GM23338 (cell line): ENCODE measurements around the gene HIVEP3. TPM values are rescaled to one million over a fixed set of nuclear protein-coding genes. Genes with fewer than 3 reads are reported as not detected.

Source experiments
- ATAC-seq: fragments of 200-7000 bp; cut with Tn5 transposase; 3 replicates; pipeline ENCODE4 v1.9.1; 2020
- DNase-seq: peaks from one replicate; pipeline ENCODE4 v3.0.0-alpha.2; 2015; ENCODE audit warnings: low spot score
- H2AFZ ChIP-seq: fragments of 200-600 bp; sonication (generic); 2 replicates; pipeline ENCODE4 v1.8.0; 2016; ENCODE audit warnings: antibody characterized with exemption, mild to moderate bottlenecking, moderate library complexity
- H3F3A ChIP-seq: fragments of 200-600 bp; sonication (generic); replicated peaks from 2 replicates; pipeline ENCODE4 v1.8.0; 2017; ENCODE audit warnings: antibody characterized with exemption, mixed run types, low read depth
- H3K27ac ChIP-seq: fragments of 200-600 bp; sonication (generic); 2 replicates; pipeline ENCODE4 v1.6.1; 2016; ENCODE audit warnings: low read depth
- H3K27me3 ChIP-seq: fragments of 200-600 bp; sonication (generic); 2 replicates; pipeline ENCODE4 v1.8.0; 2016; ENCODE audit warnings: mild to moderate bottlenecking, mixed run types, moderate library complexity; ENCODE audit not compliant: insufficient read depth
- H3K36me3 ChIP-seq: fragments of 200-600 bp; sonication (generic); 2 replicates; pipeline ENCODE4 v1.8.0; 2016; ENCODE audit warnings: mild to moderate bottlenecking; ENCODE audit not compliant: insufficient read depth
- H3K4me1 ChIP-seq: fragments of 200-600 bp; sonication (generic); 2 replicates; pipeline ENCODE4 v1.8.0; 2016; ENCODE audit warnings: mild to moderate bottlenecking, moderate library complexity; ENCODE audit not compliant: insufficient read depth
- H3K4me2 ChIP-seq: fragments of 200-600 bp; sonication (generic); 2 replicates; pipeline ENCODE4 v1.7.1; 2017; ENCODE audit warnings: mixed run types
- H3K4me3 ChIP-seq: fragments of 200-600 bp; sonication (generic); 2 replicates; pipeline ENCODE4 v1.6.1; 2016; ENCODE audit warnings: mixed run types
- H3K79me2 ChIP-seq: fragments of 200-600 bp; sonication (generic); replicated peaks from 2 replicates; pipeline ENCODE4 v1.8.0; 2017; ENCODE audit warnings: mild to moderate bottlenecking; ENCODE audit not compliant: insufficient read depth
- H3K9me2 ChIP-seq: fragments of 200-600 bp; sonication (generic); 2 replicates; pipeline ENCODE4 v1.8.0; 2017; ENCODE audit not compliant: insufficient read depth
- H4K20me1 ChIP-seq: fragments of 200-600 bp; sonication (generic); replicated peaks from 2 replicates; pipeline ENCODE4 v1.8.0; 2017; ENCODE audit warnings: mild to moderate bottlenecking; ENCODE audit not compliant: insufficient read depth
- H3K27ac Mint-ChIP-seq: 2 replicates; pipeline ENCODE4 v1.8.0; 2020; ENCODE audit warnings: inconsistent platforms, mild to moderate bottlenecking, moderate library complexity, mixed read lengths
- H3K27me3 Mint-ChIP-seq: 3 replicates; pipeline ENCODE4 v1.8.0; 2022; ENCODE audit warnings: low read depth, mild to moderate bottlenecking, moderate library complexity, mixed read lengths, inconsistent platforms; ENCODE audit not compliant: insufficient read depth, poor library complexity
- H3K36me3 Mint-ChIP-seq: 3 replicates; pipeline ENCODE4 v1.8.0; 2021; ENCODE audit warnings: low read depth, mild to moderate bottlenecking, inconsistent platforms, moderate library complexity, mixed read lengths
- H3K4me1 Mint-ChIP-seq: 3 replicates; pipeline ENCODE4 v1.8.0; 2020; ENCODE audit warnings: mild to moderate bottlenecking, inconsistent platforms, mixed read lengths
- H3K4me3 Mint-ChIP-seq: 3 replicates; pipeline ENCODE4 v1.8.0; 2021; ENCODE audit warnings: moderate library complexity, mild to moderate bottlenecking, inconsistent platforms, mixed read lengths
- H3K9me3 Mint-ChIP-seq: 3 replicates; pipeline ENCODE4 v1.8.0; 2020; ENCODE audit warnings: moderate library complexity, mild to moderate bottlenecking, inconsistent platforms, mixed read lengths
- CREB1 ChIP-seq: fragments of 250-450 bp; sonication (Bioruptor Pico); IDR thresholded peaks from 2 replicates; pipeline ENCODE4 v1.5.0; 2020; ENCODE audit warnings: low read depth, mild to moderate bottlenecking, moderate library complexity
- ETS1 ChIP-seq: IDR thresholded peaks from 2 replicates; pipeline ENCODE4 v1.6.1; 2016; ENCODE audit warnings: antibody characterized with exemption
- EZH2 ChIP-seq: fragments of 200-600 bp; sonication (generic); IDR thresholded peaks from one replicate; pipeline ENCODE4 v1.8.0; 2017; ENCODE audit warnings: antibody characterized with exemption, mild to moderate bottlenecking, low read depth; ENCODE audit not compliant: unreplicated experiment
- EZH2phosphoT487 ChIP-seq: fragments of 200-600 bp; sonication (generic); IDR thresholded peaks from one replicate; pipeline ENCODE4 v1.8.1; 2018; ENCODE audit warnings: antibody characterized with exemption; ENCODE audit not compliant: unreplicated experiment
- JUNB ChIP-seq: IDR thresholded peaks from one replicate; pipeline ENCODE4 v1.6.1; 2016; ENCODE audit warnings: antibody characterized with exemption; ENCODE audit not compliant: unreplicated experiment
- NANOG ChIP-seq: IDR thresholded peaks from 2 replicates; pipeline ENCODE4 v1.6.1; 2016; ENCODE audit warnings: antibody characterized with exemption, borderline replicate concordance
- POLR2AphosphoS5 ChIP-seq: IDR thresholded peaks from 2 replicates; pipeline ENCODE4 v1.6.1; 2016; ENCODE audit warnings: antibody characterized with exemption, low read depth
- ZNF331 ChIP-seq: fragments of 250-450 bp; sonication (Bioruptor Pico); IDR thresholded peaks from 2 replicates; pipeline ENCODE4 v1.5.0; 2020; ENCODE audit warnings: low read depth, mild to moderate bottlenecking, moderate library complexity
- polyA plus RNA-seq: library from polyadenylated mRNA; unstranded; fragments of >200 nt; fragmentation: Nextera tagmentation; extraction: Ambion mirVana; gene quantifications from 2 replicates; pipeline ENCODE4 v1.2.1, GENCODE V29; 2016
- total RNA-seq: library from RNA; depleted of rRNA; stranded (reverse); fragments of >200 nt; shearing (Covaris generic); gene quantifications from 2 replicates; pipeline ENCODE4 v1.2.3, GENCODE V29; 2014
- TF ChIP-seq, protein P1 (sequence below), 2 experiments: fragments of 200-600 bp in 1 of 2; sonication (generic) in 1 of 2; conservative IDR thresholded peaks; 2 replicates each; pipeline versions ENCODE4 v1.5.1 to v1.6.1; 2016 to 2017; ENCODE audit warnings: antibody characterized with exemption in 2 of 2, low read depth in 2 of 2, mild to moderate bottlenecking in 2 of 2, moderate library complexity in 1 of 2
- TF ChIP-seq, protein P2 (sequence below): IDR thresholded peaks from one replicate; pipeline ENCODE4 v1.6.1; 2018; ENCODE audit warnings: antibody characterized with exemption; ENCODE audit not compliant: unreplicated experiment

The HIVEP3 gene
- total and polyA plus RNA-seq, 2 experiments from 2014 or later, result 0.14 to 0.24 TPM

DNA sequence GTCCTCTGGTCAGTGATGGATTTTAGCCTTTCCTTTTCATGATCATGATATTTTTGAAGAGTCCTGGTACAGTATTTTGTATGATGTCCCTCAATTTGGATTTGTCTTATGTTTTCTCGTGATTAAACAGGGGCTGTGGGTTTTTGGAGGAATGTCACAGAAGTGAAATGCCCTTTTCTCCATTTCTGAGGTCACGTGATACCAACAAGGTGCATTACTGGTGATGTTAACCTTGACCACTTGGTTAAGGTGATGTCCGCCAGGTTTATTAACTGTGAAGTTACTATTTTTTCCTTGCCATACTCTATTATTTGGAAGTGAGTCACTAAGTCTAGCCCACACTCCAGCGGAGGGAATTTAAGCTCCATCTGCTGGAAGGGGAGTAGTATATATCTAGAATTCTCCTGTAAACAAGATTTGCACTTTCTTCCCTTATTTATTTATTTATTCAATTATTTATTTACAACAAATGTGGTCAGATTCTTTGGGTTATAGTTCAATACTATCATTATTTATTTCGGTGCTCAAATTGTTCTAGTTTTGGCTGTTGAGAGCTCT, 123.4 kb downstream of the HIVEP3 start:
- Mint-ChIP-seq H3K36me3 (no peaks in the 10 kb centered on the region), H3K9me3 (no peaks in the 10 kb centered on the region), H3K4me1 (peaks cover 2% of the 10 kb centered on the region; the same call in 2 of the 3 replicates), H3K27ac (no peak overlapping the region), H3K4me3 (no peak overlapping the region), H3K27me3 (peaks cover 7% of the 10 kb centered on the region)
- Histone ChIP-seq H3K4me2 (no peak overlapping the region), H3K27me3 (no peaks in the 10 kb centered on the region), H3K27ac (no peak overlapping the region), H3K4me1 (no peaks in the 10 kb centered on the region), H3K79me2 (no peaks in the 10 kb centered on the region), H3F3A (no peaks in the 10 kb centered on the region), H3K9me2 (no peaks in the 10 kb centered on the region), H4K20me1 (no peaks in the 10 kb centered on the region), H3K36me3 (no peaks in the 10 kb centered on the region), H3K4me3 (no peak overlapping the region), H2AFZ (no peak overlapping the region)
- ATAC-seq (no peak), DNase-seq (no peak)
- no peak for TF ChIP-seq POLR2AphosphoS5
- TF ChIP-seq, protein P1, sequence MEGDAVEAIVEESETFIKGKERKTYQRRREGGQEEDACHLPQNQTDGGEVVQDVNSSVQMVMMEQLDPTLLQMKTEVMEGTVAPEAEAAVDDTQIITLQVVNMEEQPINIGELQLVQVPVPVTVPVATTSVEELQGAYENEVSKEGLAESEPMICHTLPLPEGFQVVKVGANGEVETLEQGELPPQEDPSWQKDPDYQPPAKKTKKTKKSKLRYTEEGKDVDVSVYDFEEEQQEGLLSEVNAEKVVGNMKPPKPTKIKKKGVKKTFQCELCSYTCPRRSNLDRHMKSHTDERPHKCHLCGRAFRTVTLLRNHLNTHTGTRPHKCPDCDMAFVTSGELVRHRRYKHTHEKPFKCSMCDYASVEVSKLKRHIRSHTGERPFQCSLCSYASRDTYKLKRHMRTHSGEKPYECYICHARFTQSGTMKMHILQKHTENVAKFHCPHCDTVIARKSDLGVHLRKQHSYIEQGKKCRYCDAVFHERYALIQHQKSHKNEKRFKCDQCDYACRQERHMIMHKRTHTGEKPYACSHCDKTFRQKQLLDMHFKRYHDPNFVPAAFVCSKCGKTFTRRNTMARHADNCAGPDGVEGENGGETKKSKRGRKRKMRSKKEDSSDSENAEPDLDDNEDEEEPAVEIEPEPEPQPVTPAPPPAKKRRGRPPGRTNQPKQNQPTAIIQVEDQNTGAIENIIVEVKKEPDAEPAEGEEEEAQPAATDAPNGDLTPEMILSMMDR (conservative IDR thresholded peaks at IDR 0.05; ENCODE audit: low read depth in 2 of 2), result peak in 1 of 2 experiments; percentile 42; a peak in 2 of 4 replicates
- TF ChIP-seq EZH2phosphoT487, result no peak

- H3K9me3 Mint-ChIP-seq, result no peaks in the 10 kb centered on the region
Measured at GRCh38 chr1:41794031-41794430, 124.7 kb downstream of the HIVEP3 start.

DNA sequence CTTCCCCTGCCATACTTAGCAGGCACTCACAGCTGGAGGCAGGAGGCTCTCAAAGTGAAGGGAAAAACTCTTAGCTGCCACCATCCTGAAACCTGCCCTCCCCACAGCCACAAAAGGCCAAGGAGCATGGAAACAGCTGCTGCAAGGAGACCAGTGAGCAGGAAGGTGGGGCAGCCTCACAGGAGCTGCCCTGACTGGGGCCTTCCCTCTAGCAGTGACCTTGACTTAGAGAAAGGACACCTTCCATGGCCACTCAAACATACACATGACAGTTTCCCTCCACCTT, 126.3 kb downstream of the HIVEP3 start:
- Histone ChIP-seq H3K27ac (no peak overlapping the region), H3K4me2 (no peak overlapping the region), H3K27me3 (no peaks in the 10 kb centered on the region), H3K9me2 (no peaks in the 10 kb centered on the region), H3K4me1 (no peaks in the 10 kb centered on the region), H3K79me2 (no peaks in the 10 kb centered on the region), H4K20me1 (no peaks in the 10 kb centered on the region), H3K4me3 (no peak overlapping the region), H2AFZ (no peak overlapping the region), H3K36me3 (no peaks in the 10 kb centered on the region), H3F3A (no peaks in the 10 kb centered on the region)
- ATAC-seq (no peak), DNase-seq (no peak)
- Mint-ChIP-seq H3K27ac (no peak overlapping the region), H3K27me3 (peaks cover 7% of the 10 kb centered on the region), H3K36me3 (no peaks in the 10 kb centered on the region), H3K4me3 (no peak overlapping the region), H3K4me1 (no peaks in the 10 kb centered on the region), H3K9me3 (no peaks in the 10 kb centered on the region)
- TF ChIP-seq ZNF331 (no peak), JUNB (no peak), ETS1 (no peak), EZH2 (no peak), CREB1 (no peak), NANOG (no peak)
- TF ChIP-seq, protein P2, sequence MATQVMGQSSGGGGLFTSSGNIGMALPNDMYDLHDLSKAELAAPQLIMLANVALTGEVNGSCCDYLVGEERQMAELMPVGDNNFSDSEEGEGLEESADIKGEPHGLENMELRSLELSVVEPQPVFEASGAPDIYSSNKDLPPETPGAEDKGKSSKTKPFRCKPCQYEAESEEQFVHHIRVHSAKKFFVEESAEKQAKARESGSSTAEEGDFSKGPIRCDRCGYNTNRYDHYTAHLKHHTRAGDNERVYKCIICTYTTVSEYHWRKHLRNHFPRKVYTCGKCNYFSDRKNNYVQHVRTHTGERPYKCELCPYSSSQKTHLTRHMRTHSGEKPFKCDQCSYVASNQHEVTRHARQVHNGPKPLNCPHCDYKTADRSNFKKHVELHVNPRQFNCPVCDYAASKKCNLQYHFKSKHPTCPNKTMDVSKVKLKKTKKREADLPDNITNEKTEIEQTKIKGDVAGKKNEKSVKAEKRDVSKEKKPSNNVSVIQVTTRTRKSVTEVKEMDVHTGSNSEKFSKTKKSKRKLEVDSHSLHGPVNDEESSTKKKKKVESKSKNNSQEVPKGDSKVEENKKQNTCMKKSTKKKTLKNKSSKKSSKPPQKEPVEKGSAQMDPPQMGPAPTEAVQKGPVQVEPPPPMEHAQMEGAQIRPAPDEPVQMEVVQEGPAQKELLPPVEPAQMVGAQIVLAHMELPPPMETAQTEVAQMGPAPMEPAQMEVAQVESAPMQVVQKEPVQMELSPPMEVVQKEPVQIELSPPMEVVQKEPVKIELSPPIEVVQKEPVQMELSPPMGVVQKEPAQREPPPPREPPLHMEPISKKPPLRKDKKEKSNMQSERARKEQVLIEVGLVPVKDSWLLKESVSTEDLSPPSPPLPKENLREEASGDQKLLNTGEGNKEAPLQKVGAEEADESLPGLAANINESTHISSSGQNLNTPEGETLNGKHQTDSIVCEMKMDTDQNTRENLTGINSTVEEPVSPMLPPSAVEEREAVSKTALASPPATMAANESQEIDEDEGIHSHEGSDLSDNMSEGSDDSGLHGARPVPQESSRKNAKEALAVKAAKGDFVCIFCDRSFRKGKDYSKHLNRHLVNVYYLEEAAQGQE, result no peak
- TF ChIP-seq, protein P1 (conservative IDR thresholded peaks at IDR 0.05; ENCODE audit: low read depth in 2 of 2), result no peak

More at GRCh38 chr1:41794031-41794430, 124.7 kb downstream of the HIVEP3 start:
- Histone ChIP-seq H3K4me1 (no peaks in the 10 kb centered on the region), H3K9me2 (no peaks in the 10 kb centered on the region), H4K20me1 (no peaks in the 10 kb centered on the region), H2AFZ (no peak overlapping the region), H3K27me3 (no peaks in the 10 kb centered on the region), H3F3A (no peaks in the 10 kb centered on the region), H3K79me2 (no peaks in the 10 kb centered on the region), H3K36me3 (no peaks in the 10 kb centered on the region), H3K4me3 (no peak overlapping the region), H3K27ac (no peak overlapping the region), H3K4me2 (no peak overlapping the region)
- TF ChIP-seq EZH2, result no peak
- no peak for TF ChIP-seq NANOG
- no peak for TF ChIP-seq ZNF331
- no peak for ATAC-seq
- H3K36me3 Mint-ChIP-seq, result no peaks in the 10 kb centered on the region
- no peaks in the 10 kb centered on the region for H3K4me1 Mint-ChIP-seq
- no peak for DNase-seq
- H3K27me3 Mint-ChIP-seq, result peaks cover 7% of the 10 kb centered on the region
- no peak overlapping the region for H3K27ac Mint-ChIP-seq
- no peak overlapping the region for H3K4me3 Mint-ChIP-seq
